NCI-H1105 (cell line): ENCODE results near the gene TACSTD2.
"Not testable (repeated sequence)": the region's sequence is repeated elsewhere in the genome, so short reads cannot be mapped to it uniquely, and the experiment has no call there.

Experiments used
- DNase-seq: peaks from one replicate; lab custom pipeline; 2025; lab: John Stamatoyannopoulos, UW

Gene TACSTD2

GRCh38 chr1:58576727-58577653 lies at the start of gene TACSTD2:
TACSTD2 (minus strand) TSS chr1:58577252; CDS start chr1:58577156, 96 bp downstream.
- no peak for DNase-seq

GRCh38 chr1:58626293-58626692 lies 49.2 kb upstream of the TACSTD2 start:
- DNase-seq = no peak

- DNase-seq = not testable (repeated sequence)
Observed at GRCh38 chr1:58623259-58623658, 46.2 kb upstream of the TACSTD2 start.

GRCh38 chr1:58622571-58622970 lies 45.5 kb upstream of the TACSTD2 start:
- DNase-seq = no peak

GRCh38 chr1:58621391-58621790 lies 44.3 kb upstream of the TACSTD2 start:
- no peak for DNase-seq

GRCh38 chr1:58620926-58621325 lies 43.9 kb upstream of the TACSTD2 start:
- no peak for DNase-seq

- no peak for DNase-seq
Observed at GRCh38 chr1:58620259-58620658, 43.2 kb upstream of the TACSTD2 start.

- DNase-seq = no peak
Observed at GRCh38 chr1:58619286-58620054, 42.4 kb upstream of the TACSTD2 start.

- no peak for DNase-seq
Observed at GRCh38 chr1:58618303-58618702, 41.3 kb upstream of the TACSTD2 start.

- DNase-seq = no peak
Observed at GRCh38 chr1:58611861-58612385, 34.9 kb upstream of the TACSTD2 start.

GRCh38 chr1:58608945-58609344 lies 31.9 kb upstream of the TACSTD2 start:
- DNase-seq = no peak

- DNase-seq = no peak
Observed at GRCh38 chr1:58608297-58608696, 31.2 kb upstream of the TACSTD2 start.

GRCh38 chr1:58607391-58607790 lies 30.3 kb upstream of the TACSTD2 start:
- no peak for DNase-seq

- DNase-seq = not testable (repeated sequence)
Observed at GRCh38 chr1:58601921-58602320, 24.9 kb upstream of the TACSTD2 start.

- DNase-seq = no peak
Observed at GRCh38 chr1:58597996-58598395, 20.9 kb upstream of the TACSTD2 start.

GRCh38 chr1:58597076-58597475 lies 20.0 kb upstream of the TACSTD2 start:
- DNase-seq = no peak

- no peak for DNase-seq
Observed at GRCh38 chr1:58596631-58597052, 19.6 kb upstream of the TACSTD2 start.

- DNase-seq = no peak
Observed at GRCh38 chr1:58594546-58594945, 17.5 kb upstream of the TACSTD2 start.

GRCh38 chr1:58592522-58593134 lies 15.6 kb upstream of the TACSTD2 start:
- no peak for DNase-seq

- DNase-seq = no peak
Observed at GRCh38 chr1:58591806-58592205, 14.8 kb upstream of the TACSTD2 start.

- DNase-seq = no peak
Observed at GRCh38 chr1:58590019-58590418, 13.0 kb upstream of the TACSTD2 start.

- no peak for DNase-seq
Observed at GRCh38 chr1:58588396-58588795, 11.3 kb upstream of the TACSTD2 start.
